NCI-H2227 (cell line): Measurements from ENCODE around the gene LCLAT1.
"Not testable (repeated sequence)": the region's sequence is repeated elsewhere in the genome, so short reads cannot be mapped to it uniquely, and the experiment has no call there.

Experiments used
- DNase-seq: peaks from one replicate; lab custom pipeline; 2025; ENCODE audit not compliant: unreplicated experiment; lab: John Stamatoyannopoulos, UW

The LCLAT1 gene

GRCh38 chr2:30583204-30583749 lies 136.2 kb downstream of the LCLAT1 start:
- DNase-seq = no peak

GRCh38 chr2:30584116-30584515 lies 137.1 kb downstream of the LCLAT1 start:
- DNase-seq = no peak

- DNase-seq = no peak
These were observed 141.9 kb downstream of the LCLAT1 start for GRCh38 chr2:30588994-30589393.

- no peak for DNase-seq
These were observed 143.4 kb downstream of the LCLAT1 start for GRCh38 chr2:30590407-30590806.

GRCh38 chr2:30591186-30591585 lies 144.1 kb downstream of the LCLAT1 start:
- no peak for DNase-seq

GRCh38 chr2:30601375-30601774 lies 154.3 kb downstream of the LCLAT1 start:
- DNase-seq = no peak

- no peak for DNase-seq
These were observed 158.2 kb downstream of the LCLAT1 start for GRCh38 chr2:30605197-30605596.

- DNase-seq = no peak
These were observed 161.6 kb downstream of the LCLAT1 start for GRCh38 chr2:30608643-30609042.

- peak; percentile 85 for DNase-seq
These were observed 164.5 kb downstream of the LCLAT1 start for GRCh38 chr2:30611583-30611982.

GRCh38 chr2:30612371-30612770 lies 165.3 kb downstream of the LCLAT1 start:
- DNase-seq = peak; percentile 47

- DNase-seq = no peak
These were observed 166.0 kb downstream of the LCLAT1 start for GRCh38 chr2:30613001-30613400.

- DNase-seq = not testable (repeated sequence)
These were observed 167.2 kb downstream of the LCLAT1 start for GRCh38 chr2:30614227-30614626.

GRCh38 chr2:30615926-30616325 lies 168.9 kb downstream of the LCLAT1 start:
- no peak for DNase-seq

- no peak for DNase-seq
These were observed 173.1 kb downstream of the LCLAT1 start for GRCh38 chr2:30620102-30620501.

- DNase-seq = no peak
These were observed 174.8 kb downstream of the LCLAT1 start for GRCh38 chr2:30621836-30622235.

- DNase-seq = no peak
These were observed 175.4 kb downstream of the LCLAT1 start for GRCh38 chr2:30622452-30622851.

GRCh38 chr2:30625276-30625675 lies 178.2 kb downstream of the LCLAT1 start:
- DNase-seq = no peak

- DNase-seq = no peak
These were observed 178.7 kb downstream of the LCLAT1 start for GRCh38 chr2:30625701-30626100.

GRCh38 chr2:30626397-30626796 lies 179.4 kb downstream of the LCLAT1 start:
- DNase-seq = no peak

- no peak for DNase-seq
These were observed 180.1 kb downstream of the LCLAT1 start for GRCh38 chr2:30627151-30627550.

GRCh38 chr2:30628341-30628740 lies 181.3 kb downstream of the LCLAT1 start:
- DNase-seq = no peak

- DNase-seq = no peak
These were observed 182.8 kb downstream of the LCLAT1 start for GRCh38 chr2:30629866-30630265.

GRCh38 chr2:30631051-30631671 lies 184.1 kb downstream of the LCLAT1 start:
- DNase-seq = no peak
